ENCODE data around the gene TNFSF13. TPM values are rescaled to one million over a fixed set of nuclear protein-coding genes. Genes with fewer than 3 reads are reported as not detected.

Gene TNFSF13
- total RNA-seq, 1 donor, result 1.1 TPM

GRCh38 chr17:7552621-7553051, 5.9 kb upstream of the TNFSF13 start:
- Histone ChIP-seq H3K4me2 (ENCODE audit: insufficient read depth, low read length) (no peak overlapping the region), H3K9me3 (ENCODE audit: low read depth, low read length) (no peaks in the 10 kb centered on the region), H3K27me3 (ENCODE audit: insufficient read depth, low read length) (no peaks in the 10 kb centered on the region), H3K4me3 (ENCODE audit: insufficient read depth, low read length) (no peak overlapping the region), H2AFZ (ENCODE audit: low read length) (no peak overlapping the region), H3K27ac (ENCODE audit: low read depth, low read length) (no peak overlapping the region), H3K4me1 (ENCODE audit: insufficient read depth, low read length) (peaks cover 10% of the 10 kb centered on the region), H4K20me1 (ENCODE audit: insufficient read depth, low read length) (no peaks in the 10 kb centered on the region), H3K79me2 (ENCODE audit: insufficient read depth, low read length) (no peaks in the 10 kb centered on the region), H3K36me3 (ENCODE audit: insufficient read depth, low read length) (no peaks in the 10 kb centered on the region)
- TF ChIP-seq CTCF (IDR thresholded peaks at IDR 0.05; ENCODE audit: extremely low read depth, low read depth, low read length), result no peak
- no peak for DNase-seq (ENCODE audit: insufficient read length, low spot score, missing footprints)

- no peak overlapping the region for H3K27ac ChIP-seq (ENCODE audit: low read depth, low read length)
- no peak for DNase-seq (ENCODE audit: insufficient read length, low spot score, missing footprints)
- H2AFZ ChIP-seq (ENCODE audit: low read length), result no peak overlapping the region
- H4K20me1 ChIP-seq (ENCODE audit: insufficient read depth, low read length), result no peaks in the 10 kb centered on the region
- no peaks in the 10 kb centered on the region for H3K36me3 ChIP-seq (ENCODE audit: insufficient read depth, low read length)
- H3K9me3 ChIP-seq (ENCODE audit: low read depth, low read length), result no peaks in the 10 kb centered on the region
- peaks cover 14% of the 10 kb centered on the region for H3K4me1 ChIP-seq (ENCODE audit: insufficient read depth, low read length)
- H3K27me3 ChIP-seq (ENCODE audit: insufficient read depth, low read length), result no peaks in the 10 kb centered on the region
- no peaks in the 10 kb centered on the region for H3K79me2 ChIP-seq (ENCODE audit: insufficient read depth, low read length)
- no peak overlapping the region for H3K4me3 ChIP-seq (ENCODE audit: insufficient read depth, low read length)
- no peak overlapping the region for H3K4me2 ChIP-seq (ENCODE audit: insufficient read depth, low read length)
- TF ChIP-seq CTCF (IDR thresholded peaks at IDR 0.05; ENCODE audit: extremely low read depth, low read depth, low read length), result no peak
Measured at GRCh38 chr17:7553356-7553755, 5.2 kb upstream of the TNFSF13 start.

- peak; percentile 9 for TF ChIP-seq CTCF (IDR thresholded peaks at IDR 0.05; ENCODE audit: extremely low read depth, low read depth, low read length)
- Histone ChIP-seq H2AFZ (ENCODE audit: low read length) (no peak overlapping the region), H3K4me3 (ENCODE audit: insufficient read depth, low read length) (no peak overlapping the region), H3K79me2 (ENCODE audit: insufficient read depth, low read length) (no peaks in the 10 kb centered on the region), H3K4me2 (ENCODE audit: insufficient read depth, low read length) (no peak overlapping the region), H3K27ac (ENCODE audit: low read depth, low read length) (no peak overlapping the region), H3K27me3 (ENCODE audit: insufficient read depth, low read length) (no peaks in the 10 kb centered on the region), H4K20me1 (ENCODE audit: insufficient read depth, low read length) (no peaks in the 10 kb centered on the region), H3K36me3 (ENCODE audit: insufficient read depth, low read length) (no peaks in the 10 kb centered on the region), H3K9me3 (ENCODE audit: low read depth, low read length) (no peaks in the 10 kb centered on the region), H3K4me1 (ENCODE audit: insufficient read depth, low read length) (peaks cover 14% of the 10 kb centered on the region)
- DNase-seq (ENCODE audit: insufficient read length, low spot score, missing footprints), result no peak
Measured at GRCh38 chr17:7555320-7555948, 3.1 kb upstream of the TNFSF13 start.

GRCh38 chr17:7556627-7557026, 1.9 kb upstream of the TNFSF13 start:
- no peak overlapping the region for H3K4me3 ChIP-seq (ENCODE audit: insufficient read depth, low read length)
- no peak for TF ChIP-seq CTCF (IDR thresholded peaks at IDR 0.05; ENCODE audit: extremely low read depth, low read depth, low read length)
- H3K79me2 ChIP-seq (ENCODE audit: insufficient read depth, low read length), result peaks cover 2% of the 10 kb centered on the region
- no peak for DNase-seq (ENCODE audit: insufficient read length, low spot score, missing footprints)
- peaks cover 21% of the 10 kb centered on the region for H3K4me1 ChIP-seq (ENCODE audit: insufficient read depth, low read length)
- H3K27me3 ChIP-seq (ENCODE audit: insufficient read depth, low read length), result no peaks in the 10 kb centered on the region
- H3K27ac ChIP-seq (ENCODE audit: low read depth, low read length), result no peak overlapping the region
- H3K4me2 ChIP-seq (ENCODE audit: insufficient read depth, low read length), result no peak overlapping the region
- no peaks in the 10 kb centered on the region for H3K9me3 ChIP-seq (ENCODE audit: low read depth, low read length)
- H3K36me3 ChIP-seq (ENCODE audit: insufficient read depth, low read length), result no peaks in the 10 kb centered on the region
- no peak overlapping the region for H2AFZ ChIP-seq (ENCODE audit: low read length)
- no peaks in the 10 kb centered on the region for H4K20me1 ChIP-seq (ENCODE audit: insufficient read depth, low read length)

Data from osteoblast (primary cell).